Keratinocyte (primary cell): ENCODE results near the gene AHCYL2. TPM values are rescaled to one million over a fixed set of nuclear protein-coding genes. Genes with fewer than 3 reads are reported as not detected.

Source experiments
- DNase-seq: peaks from one replicate; pipeline ENCODE4 v3.0.0-alpha.2; 2011; ENCODE audit warnings: low read depth, missing footprints, low spot score
- FAIRE-seq: peaks from 2 replicates; lab custom pipeline; 2011; peaks lifted over from hg19 to GRCh38; lab: Jason Lieb, UNC
- H2AFZ ChIP-seq: 2 replicates; pipeline ENCODE4 v1.6.0; 2012; ENCODE audit warnings: low read length, control low read depth, inconsistent platforms; ENCODE audit not compliant: control insufficient read depth
- H3K27ac ChIP-seq: 2 replicates; pipeline ENCODE4 v1.5.1; 2011; ENCODE audit warnings: low read length; ENCODE audit not compliant: control insufficient read depth, insufficient read depth
- H3K27me3 ChIP-seq: 3 replicates; pipeline ENCODE4 v1.6.0; 2011; ENCODE audit warnings: low read length; ENCODE audit not compliant: control insufficient read depth, insufficient read depth; ENCODE audit errors: extremely low read depth
- H3K36me3 ChIP-seq, 2 experiments: 2 replicates in 1 of 2; 3 replicates in 1 of 2; pipeline ENCODE4 v1.5.1; 2011; ENCODE audit warnings: low read length in 2 of 2, mild to moderate bottlenecking in 1 of 2; ENCODE audit not compliant: control insufficient read depth in 2 of 2, insufficient read depth in 2 of 2; ENCODE audit errors: extremely low read depth in 1 of 2
- H3K4me1 ChIP-seq: 3 replicates; pipeline ENCODE4 v1.5.1; 2011; ENCODE audit warnings: low read length; ENCODE audit not compliant: control insufficient read depth, insufficient read depth; ENCODE audit errors: extremely low read depth
- H3K4me2 ChIP-seq: 3 replicates; pipeline ENCODE4 v1.6.0; 2011; ENCODE audit warnings: low read depth, low read length; ENCODE audit not compliant: control insufficient read depth, insufficient read depth; ENCODE audit errors: extremely low read depth
- H3K4me3 ChIP-seq, 3 experiments: fragments of 200-600 bp in 1 of 3; sonication (generic) in 1 of 3; 2 replicates in 2 of 3; 3 replicates in 1 of 3; pipeline ENCODE4 v1.5.1; 2011 to 2016; ENCODE audit warnings: low read length in 3 of 3, mild to moderate bottlenecking in 3 of 3, control low read depth in 2 of 3, inconsistent platforms in 1 of 3, low read depth in 1 of 3, mixed read lengths in 1 of 3, mixed run types in 1 of 3, moderate library complexity in 1 of 3; ENCODE audit not compliant: control insufficient read depth in 2 of 3, insufficient read depth in 2 of 3; ENCODE audit errors: extremely low read depth in 1 of 3
- H3K79me2 ChIP-seq: 2 replicates; pipeline ENCODE4 v1.6.0; 2012; ENCODE audit warnings: low read length; ENCODE audit not compliant: control insufficient read depth, insufficient read depth
- H3K9ac ChIP-seq: 3 replicates; pipeline ENCODE4 v1.6.0; 2011; ENCODE audit warnings: low read length; ENCODE audit not compliant: control insufficient read depth, insufficient read depth; ENCODE audit errors: extremely low read depth
- H3K9me1 ChIP-seq: 3 replicates; pipeline ENCODE4 v1.6.0; 2011; ENCODE audit warnings: low read length; ENCODE audit not compliant: control insufficient read depth, insufficient read depth; ENCODE audit errors: extremely low read depth
- H3K9me3 ChIP-seq: 2 replicates; pipeline ENCODE4 v1.5.1; 2012; ENCODE audit warnings: low read depth, low read length; ENCODE audit not compliant: control insufficient read depth
- H4K20me1 ChIP-seq: 3 replicates; pipeline ENCODE4 v1.6.0; 2011; ENCODE audit warnings: low read length; ENCODE audit not compliant: control insufficient read depth, insufficient read depth; ENCODE audit errors: extremely low read depth
- EZH2 ChIP-seq: IDR thresholded peaks from one replicate; pipeline ENCODE4 v1.6.1; 2012; ENCODE audit warnings: inconsistent platforms, mild to moderate bottlenecking, low read length, moderate library complexity
- dilution Hi-C: fragments of 300-500 bp; cut with MboI; formaldehyde crosslinking; loops from one replicate; pipeline ENCODE4 v1.7.0; 2020; ENCODE audit warnings: low sequenced_read_pairs; ENCODE audit not compliant: extremely low pct_ligation_motif_present
- polyA plus RNA-seq, 5 experiments: library from polyadenylated mRNA; depleted of rRNA in 3 of 5; stranded (reverse) in 3 of 5; stranded (forward) in 1 of 5; unstranded in 1 of 5; fragments of >200 nt; gene quantifications; 1 replicate in 1 of 5; 2 replicates in 3 of 5; 3 replicates in 1 of 5; pipeline versions ENCODE4 v1.2.1 to v1.2.3, GENCODE V29; 2011 to 2012; ENCODE audit warnings: missing spikeins in 2 of 5, low read depth in 1 of 5, low replicate concordance in 1 of 5
- TF ChIP-seq, protein P1 (sequence below), 3 experiments: IDR thresholded peaks in 1 of 3; conservative IDR thresholded peaks in 1 of 3; optimal IDR thresholded peaks in 1 of 3; 2 replicates in 2 of 3; 3 replicates in 1 of 3; pipeline versions ENCODE3 to v1.5.1; 2011; ENCODE audit warnings: low read length in 3 of 3, mild to moderate bottlenecking in 3 of 3, moderate library complexity in 2 of 3, control low read depth in 1 of 3, inconsistent platforms in 1 of 3; ENCODE audit not compliant: insufficient read depth in 2 of 3; ENCODE audit errors: extremely low read depth in 1 of 3

The AHCYL2 gene
- polyA plus RNA-seq, 1 donor (not counting 4 experiments of a cell fraction or from before 2014, with no cell fraction given) = 32.8 TPM

DNA sequence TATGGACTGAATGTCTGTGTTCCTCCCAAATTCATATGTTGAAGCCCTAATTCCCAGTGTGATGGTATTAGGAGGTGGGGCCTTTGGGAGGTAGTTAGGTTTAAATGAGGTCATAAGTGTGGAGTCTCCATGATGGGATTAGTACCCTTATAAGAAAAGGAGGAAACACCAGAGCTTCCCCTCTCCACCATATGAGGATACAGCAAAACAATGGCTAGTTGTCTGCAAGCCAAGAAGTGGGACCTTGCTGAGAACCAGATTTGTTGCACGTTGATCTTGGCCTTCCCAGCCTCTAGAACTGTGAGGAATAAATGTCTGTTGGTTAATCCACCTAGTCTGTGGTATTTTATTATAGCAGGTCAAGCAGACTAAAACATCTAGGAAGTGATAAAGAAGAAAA lies 102.2 kb downstream of the AHCYL2 start:
- H3K9me3 ChIP-seq = no peaks in the 10 kb centered on the region
- H3K9ac ChIP-seq = no peak overlapping the region
- no peak overlapping the region for H3K27ac ChIP-seq
- no peaks in the 10 kb centered on the region for H3K4me1 ChIP-seq
- H3K36me3 ChIP-seq = no peaks in the 10 kb centered on the region
- H3K27me3 ChIP-seq = no peaks in the 10 kb centered on the region
- dilution Hi-C loops = no loop called here
- TF ChIP-seq, protein P1, sequence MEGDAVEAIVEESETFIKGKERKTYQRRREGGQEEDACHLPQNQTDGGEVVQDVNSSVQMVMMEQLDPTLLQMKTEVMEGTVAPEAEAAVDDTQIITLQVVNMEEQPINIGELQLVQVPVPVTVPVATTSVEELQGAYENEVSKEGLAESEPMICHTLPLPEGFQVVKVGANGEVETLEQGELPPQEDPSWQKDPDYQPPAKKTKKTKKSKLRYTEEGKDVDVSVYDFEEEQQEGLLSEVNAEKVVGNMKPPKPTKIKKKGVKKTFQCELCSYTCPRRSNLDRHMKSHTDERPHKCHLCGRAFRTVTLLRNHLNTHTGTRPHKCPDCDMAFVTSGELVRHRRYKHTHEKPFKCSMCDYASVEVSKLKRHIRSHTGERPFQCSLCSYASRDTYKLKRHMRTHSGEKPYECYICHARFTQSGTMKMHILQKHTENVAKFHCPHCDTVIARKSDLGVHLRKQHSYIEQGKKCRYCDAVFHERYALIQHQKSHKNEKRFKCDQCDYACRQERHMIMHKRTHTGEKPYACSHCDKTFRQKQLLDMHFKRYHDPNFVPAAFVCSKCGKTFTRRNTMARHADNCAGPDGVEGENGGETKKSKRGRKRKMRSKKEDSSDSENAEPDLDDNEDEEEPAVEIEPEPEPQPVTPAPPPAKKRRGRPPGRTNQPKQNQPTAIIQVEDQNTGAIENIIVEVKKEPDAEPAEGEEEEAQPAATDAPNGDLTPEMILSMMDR (optimal IDR thresholded peaks at IDR 0.05 in 1 of 3, IDR thresholded peaks at IDR 0.05 in 1 of 3, conservative IDR thresholded peaks at IDR 0.05 in 1 of 3; ENCODE audit: extremely low read depth in 1 of 3, insufficient read depth in 2 of 3, low read length in 3 of 3) = no peak
- TF ChIP-seq EZH2 = no peak
- no peaks in the 10 kb centered on the region for H3K79me2 ChIP-seq
- no peak overlapping the region for H3K4me3 ChIP-seq
- FAIRE-seq (no peak), DNase-seq (no peak)
- no peaks in the 10 kb centered on the region for H3K9me1 ChIP-seq
- H2AFZ ChIP-seq = no peak overlapping the region
- no peak overlapping the region for H3K4me2 ChIP-seq
- H4K20me1 ChIP-seq = no peaks in the 10 kb centered on the region

GRCh38 chr7:129332254-129333035 lies 107.6 kb downstream of the AHCYL2 start:
- no peaks in the 10 kb centered on the region for H4K20me1 ChIP-seq
- TF ChIP-seq EZH2 = no peak
- TF ChIP-seq, protein P1 (optimal IDR thresholded peaks at IDR 0.05 in 1 of 3, IDR thresholded peaks at IDR 0.05 in 1 of 3, conservative IDR thresholded peaks at IDR 0.05 in 1 of 3; ENCODE audit: extremely low read depth in 1 of 3, insufficient read depth in 2 of 3, low read length in 3 of 3) = no peak
- dilution Hi-C loops = no loop called here
- no peaks in the 10 kb centered on the region for H3K9me3 ChIP-seq
- no peaks in the 10 kb centered on the region for H3K9me1 ChIP-seq
- H3K36me3 ChIP-seq = no peaks in the 10 kb centered on the region
- peak overlapping the region; percentile 44 for H3K4me2 ChIP-seq
- H2AFZ ChIP-seq = no peak overlapping the region
- FAIRE-seq (no peak), DNase-seq (no peak)
- H3K4me1 ChIP-seq = peaks cover 9% of the 10 kb centered on the region
- H3K9ac ChIP-seq = peak overlapping the region; percentile 39
- no peak overlapping the region for H3K4me3 ChIP-seq
- peak overlapping the region; percentile 47 for H3K27ac ChIP-seq
- H3K79me2 ChIP-seq = no peaks in the 10 kb centered on the region
- no peaks in the 10 kb centered on the region for H3K27me3 ChIP-seq
